Erythroblast (primary cell): ENCODE data around the gene NBL1.

Experiments
- GATA1 ChIP-seq: IDR thresholded peaks from 2 replicates; pipeline ENCODE4 v1.6.1; 2011; ENCODE audit warnings: low read depth, mild to moderate bottlenecking, control low read depth, low read length, moderate library complexity
- POLR2A ChIP-seq: IDR thresholded peaks from 2 replicates; pipeline ENCODE4 v1.6.1; 2011; ENCODE audit warnings: mild to moderate bottlenecking, low read length

GRCh38 chr1:19654386-19654785, 10.3 kb downstream of the NBL1 start:
- no peak for TF ChIP-seq POLR2A
- TF ChIP-seq GATA1: no peak
